Lower leg skin (tissue), 3 donors: Measurements from ENCODE around the gene SLC7A4.
"Not testable (repeated sequence)": the region's sequence is repeated elsewhere in the genome, so short reads cannot be mapped to it uniquely, and the experiment has no call there.

Source experiments
- CTCF ChIP-seq, 3 donors: fragments of 450-650 bp; IDR thresholded peaks; one replicate each; pipeline ENCODE4 v1.5.1; 2016; ENCODE audit warnings: antibody characterized with exemption in 3 of 3, mild to moderate bottlenecking in 3 of 3, moderate library complexity in 2 of 3
- POLR2A ChIP-seq, 2 donors: fragments of 450-650 bp; IDR thresholded peaks; one replicate each; pipeline ENCODE4 v1.6.1; 2016 to 2017; ENCODE audit warnings: antibody characterized with exemption in 2 of 2, mild to moderate bottlenecking in 1 of 2, moderate library complexity in 1 of 2

- TF ChIP-seq CTCF, POLR2A (IDR thresholded peaks at IDR 0.05): not testable (repeated sequence)
Measured at GRCh38 chr22:21009208-21009607, 23.2 kb downstream of the SLC7A4 start.
